Vagina (tissue), 2 donors: Measurements from ENCODE around the gene PIP5KL1.

Experiments used
- POLR2A ChIP-seq, 2 donors: fragments of 450-650 bp; IDR thresholded peaks; one replicate each; pipeline ENCODE4 v1.6.1; 2017; ENCODE audit warnings: antibody characterized with exemption in 2 of 2, mild to moderate bottlenecking in 2 of 2, moderate library complexity in 2 of 2
- POLR2AphosphoS5 ChIP-seq, 2 donors: sonication (generic); formaldehyde crosslinking; IDR thresholded peaks; one replicate each; pipeline ENCODE4 v1.9.0; 2017; ENCODE audit warnings: antibody characterized with exemption in 2 of 2, mild to moderate bottlenecking in 2 of 2, low read depth in 1 of 2; ENCODE audit not compliant: insufficient read depth in 1 of 2
- TF ChIP-seq, protein P1 (sequence below), 3 experiments: fragments of 450-650 bp in 2 of 3; fragments of 200-600 bp in 1 of 3; sonication (generic) in 1 of 3; IDR thresholded peaks; one replicate each; pipeline ENCODE4 v1.5.1; 2017 to 2019; ENCODE audit warnings: antibody characterized with exemption in 3 of 3, mild to moderate bottlenecking in 2 of 3, moderate library complexity in 2 of 3

GRCh38 chr9:127926906-127927200 is 3.7 kb downstream of the PIP5KL1 start:
- TF ChIP-seq, protein P1, sequence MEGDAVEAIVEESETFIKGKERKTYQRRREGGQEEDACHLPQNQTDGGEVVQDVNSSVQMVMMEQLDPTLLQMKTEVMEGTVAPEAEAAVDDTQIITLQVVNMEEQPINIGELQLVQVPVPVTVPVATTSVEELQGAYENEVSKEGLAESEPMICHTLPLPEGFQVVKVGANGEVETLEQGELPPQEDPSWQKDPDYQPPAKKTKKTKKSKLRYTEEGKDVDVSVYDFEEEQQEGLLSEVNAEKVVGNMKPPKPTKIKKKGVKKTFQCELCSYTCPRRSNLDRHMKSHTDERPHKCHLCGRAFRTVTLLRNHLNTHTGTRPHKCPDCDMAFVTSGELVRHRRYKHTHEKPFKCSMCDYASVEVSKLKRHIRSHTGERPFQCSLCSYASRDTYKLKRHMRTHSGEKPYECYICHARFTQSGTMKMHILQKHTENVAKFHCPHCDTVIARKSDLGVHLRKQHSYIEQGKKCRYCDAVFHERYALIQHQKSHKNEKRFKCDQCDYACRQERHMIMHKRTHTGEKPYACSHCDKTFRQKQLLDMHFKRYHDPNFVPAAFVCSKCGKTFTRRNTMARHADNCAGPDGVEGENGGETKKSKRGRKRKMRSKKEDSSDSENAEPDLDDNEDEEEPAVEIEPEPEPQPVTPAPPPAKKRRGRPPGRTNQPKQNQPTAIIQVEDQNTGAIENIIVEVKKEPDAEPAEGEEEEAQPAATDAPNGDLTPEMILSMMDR (IDR thresholded peaks at IDR 0.05) = no peak
- TF ChIP-seq POLR2A (IDR thresholded peaks at IDR 0.05) (no peak), POLR2AphosphoS5 (IDR thresholded peaks at IDR 0.05; ENCODE audit: insufficient read depth in 1 of 2, low read depth in 1 of 2) (no peak)
